Measurements from ENCODE around the gene ELMO1.

GRCh38 chr7:37430640-37431039, 18.0 kb downstream of the ELMO1 start:
- TF ChIP-seq SUZ12 (IDR thresholded peaks at IDR 0.05) (no peak), NFRKB (IDR thresholded peaks at IDR 0.05) (no peak), FOXM1 (IDR thresholded peaks at IDR 0.05; ENCODE audit: borderline replicate concordance) (no peak), ZNF384 (IDR thresholded peaks at IDR 0.05) (no peak), SP1 (IDR thresholded peaks at IDR 0.05) (no peak), ARNT (IDR thresholded peaks at IDR 0.05) (no peak), L3MBTL2 (conservative IDR thresholded peaks at IDR 0.05) (no peak), PKNOX1 (IDR thresholded peaks at IDR 0.05) (no peak), ELF4 (IDR thresholded peaks at IDR 0.05) (no peak), FOXA1 (IDR thresholded peaks at IDR 0.05) (no peak), TARDBP (IDR thresholded peaks at IDR 0.05) (no peak), LEF1 (IDR thresholded peaks at IDR 0.05; ENCODE audit: borderline replicate concordance) (no peak), HDGF (IDR thresholded peaks at IDR 0.05; ENCODE audit: borderline replicate concordance) (no peak)
